Parietal lobe (tissue), 1 donor: ENCODE measurements around the gene ZNF66. TPM values are rescaled to one million over a fixed set of nuclear protein-coding genes. Genes with fewer than 3 reads are reported as not detected.

ENCODE experiments used
- total RNA-seq: library from RNA; depleted of rRNA; stranded (reverse); fragments of >200 nt; gene quantifications from one replicate; pipeline ENCODE4 v1.2.3, GENCODE V29; 2014

The ZNF66 gene
- total RNA-seq = 76.4 TPM

GRCh38 chr19:20776083-20777076 lies at the start of gene ZNF66:
ZNF66 (plus strand) TSS chr19:20776304; CDS start chr19:20776448, 144 bp downstream.

Other genes with a start within 250 kb of the ZNF66 start
- gene ZNF737, start 210.5 kb upstream of the ZNF66 start, total RNA-seq = 136 TPM
- gene ZNF626, start 114.7 kb upstream of the ZNF66 start, total RNA-seq = 42.3 TPM
- 34.4 TPM for gene ZNF85, start 146.9 kb downstream of the ZNF66 start, total RNA-seq
- gene ZNF430, start 244.4 kb downstream of the ZNF66 start, total RNA-seq = 36.9 TPM